ENCODE results near the gene CALHM3. TPM values are rescaled to one million over a fixed set of nuclear protein-coding genes. Genes with fewer than 3 reads are reported as not detected.

CALHM3 gene
- polyA plus RNA-seq, 1 donor from 2014 or later: not detected

DNA sequence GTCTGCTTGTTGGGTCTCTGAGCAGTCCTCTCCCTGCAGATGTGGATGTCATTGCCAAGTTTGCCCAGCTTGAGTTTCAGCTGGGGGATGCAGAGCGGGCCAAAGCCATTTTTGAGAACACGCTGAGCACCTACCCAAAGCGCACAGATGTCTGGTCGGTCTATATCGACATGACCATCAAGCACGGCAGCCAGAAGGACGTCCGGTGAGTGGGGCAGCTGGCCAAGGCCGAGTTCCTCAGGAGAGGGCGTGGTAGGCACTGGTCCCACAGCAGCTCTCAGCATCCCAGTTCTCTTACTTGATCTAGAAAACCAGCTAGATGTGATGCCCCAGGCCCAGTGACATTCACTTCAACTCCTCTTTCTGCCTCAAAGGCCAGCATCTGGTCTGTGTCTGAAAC lies 34.6 kb downstream of the CALHM3 start:
- H3K27ac ChIP-seq (ENCODE audit: low read length): no peak overlapping the region
- H3K36me3 ChIP-seq (ENCODE audit: insufficient read depth, low read length): peaks cover 7% of the 10 kb centered on the region
- no peak overlapping the region for H3K4me3 ChIP-seq (ENCODE audit: low read length)
- TF ChIP-seq, protein P1, sequence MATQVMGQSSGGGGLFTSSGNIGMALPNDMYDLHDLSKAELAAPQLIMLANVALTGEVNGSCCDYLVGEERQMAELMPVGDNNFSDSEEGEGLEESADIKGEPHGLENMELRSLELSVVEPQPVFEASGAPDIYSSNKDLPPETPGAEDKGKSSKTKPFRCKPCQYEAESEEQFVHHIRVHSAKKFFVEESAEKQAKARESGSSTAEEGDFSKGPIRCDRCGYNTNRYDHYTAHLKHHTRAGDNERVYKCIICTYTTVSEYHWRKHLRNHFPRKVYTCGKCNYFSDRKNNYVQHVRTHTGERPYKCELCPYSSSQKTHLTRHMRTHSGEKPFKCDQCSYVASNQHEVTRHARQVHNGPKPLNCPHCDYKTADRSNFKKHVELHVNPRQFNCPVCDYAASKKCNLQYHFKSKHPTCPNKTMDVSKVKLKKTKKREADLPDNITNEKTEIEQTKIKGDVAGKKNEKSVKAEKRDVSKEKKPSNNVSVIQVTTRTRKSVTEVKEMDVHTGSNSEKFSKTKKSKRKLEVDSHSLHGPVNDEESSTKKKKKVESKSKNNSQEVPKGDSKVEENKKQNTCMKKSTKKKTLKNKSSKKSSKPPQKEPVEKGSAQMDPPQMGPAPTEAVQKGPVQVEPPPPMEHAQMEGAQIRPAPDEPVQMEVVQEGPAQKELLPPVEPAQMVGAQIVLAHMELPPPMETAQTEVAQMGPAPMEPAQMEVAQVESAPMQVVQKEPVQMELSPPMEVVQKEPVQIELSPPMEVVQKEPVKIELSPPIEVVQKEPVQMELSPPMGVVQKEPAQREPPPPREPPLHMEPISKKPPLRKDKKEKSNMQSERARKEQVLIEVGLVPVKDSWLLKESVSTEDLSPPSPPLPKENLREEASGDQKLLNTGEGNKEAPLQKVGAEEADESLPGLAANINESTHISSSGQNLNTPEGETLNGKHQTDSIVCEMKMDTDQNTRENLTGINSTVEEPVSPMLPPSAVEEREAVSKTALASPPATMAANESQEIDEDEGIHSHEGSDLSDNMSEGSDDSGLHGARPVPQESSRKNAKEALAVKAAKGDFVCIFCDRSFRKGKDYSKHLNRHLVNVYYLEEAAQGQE (IDR thresholded peaks at IDR 0.05; ENCODE audit: borderline replicate concordance): no peak
- TF ChIP-seq EP300 (conservative IDR thresholded peaks at IDR 0.05; ENCODE audit: poor library complexity, severe bottlenecking) (no peak), MXI1 (conservative IDR thresholded peaks at IDR 0.05; ENCODE audit: poor library complexity, severe bottlenecking) (no peak), RAD21 (conservative IDR thresholded peaks at IDR 0.05) (no peak), EZH2 (IDR thresholded peaks at IDR 0.05; ENCODE audit: borderline replicate concordance, insufficient read depth, low read length, poor library complexity, severe bottlenecking) (no peak), SMC3 (conservative IDR thresholded peaks at IDR 0.05; ENCODE audit: poor library complexity) (no peak), TAF1 (IDR thresholded peaks at IDR 0.05; ENCODE audit: low read depth) (no peak), POLR2AphosphoS5 (IDR thresholded peaks at IDR 0.05) (no peak)
- TF ChIP-seq, protein P2, sequence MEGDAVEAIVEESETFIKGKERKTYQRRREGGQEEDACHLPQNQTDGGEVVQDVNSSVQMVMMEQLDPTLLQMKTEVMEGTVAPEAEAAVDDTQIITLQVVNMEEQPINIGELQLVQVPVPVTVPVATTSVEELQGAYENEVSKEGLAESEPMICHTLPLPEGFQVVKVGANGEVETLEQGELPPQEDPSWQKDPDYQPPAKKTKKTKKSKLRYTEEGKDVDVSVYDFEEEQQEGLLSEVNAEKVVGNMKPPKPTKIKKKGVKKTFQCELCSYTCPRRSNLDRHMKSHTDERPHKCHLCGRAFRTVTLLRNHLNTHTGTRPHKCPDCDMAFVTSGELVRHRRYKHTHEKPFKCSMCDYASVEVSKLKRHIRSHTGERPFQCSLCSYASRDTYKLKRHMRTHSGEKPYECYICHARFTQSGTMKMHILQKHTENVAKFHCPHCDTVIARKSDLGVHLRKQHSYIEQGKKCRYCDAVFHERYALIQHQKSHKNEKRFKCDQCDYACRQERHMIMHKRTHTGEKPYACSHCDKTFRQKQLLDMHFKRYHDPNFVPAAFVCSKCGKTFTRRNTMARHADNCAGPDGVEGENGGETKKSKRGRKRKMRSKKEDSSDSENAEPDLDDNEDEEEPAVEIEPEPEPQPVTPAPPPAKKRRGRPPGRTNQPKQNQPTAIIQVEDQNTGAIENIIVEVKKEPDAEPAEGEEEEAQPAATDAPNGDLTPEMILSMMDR (IDR thresholded peaks at IDR 0.05; ENCODE audit: poor library complexity, severe bottlenecking): no peak
- no peaks in the 10 kb centered on the region for H3K9me3 ChIP-seq (ENCODE audit: low read length)
- H4K20me1 ChIP-seq (ENCODE audit: insufficient read depth): no peaks in the 10 kb centered on the region
- H3K79me2 ChIP-seq (replicated peaks; ENCODE audit: insufficient read depth, low read length): no peaks in the 10 kb centered on the region
- no peaks in the 10 kb centered on the region for H3K9me2 ChIP-seq (ENCODE audit: insufficient read depth, low read length)
- H3K27me3 ChIP-seq (ENCODE audit: insufficient read depth, low read depth, low read length): no peaks in the 10 kb centered on the region
- H3K4me2 ChIP-seq (ENCODE audit: low read length): no peak overlapping the region
- H3F3A ChIP-seq (ENCODE audit: insufficient read depth, low read length, poor library complexity, severe bottlenecking): no peaks in the 10 kb centered on the region
- H2AFZ ChIP-seq (ENCODE audit: low read depth, low read length): no peak overlapping the region
- H3K9ac ChIP-seq (ENCODE audit: low read length): no peak overlapping the region

DNA sequence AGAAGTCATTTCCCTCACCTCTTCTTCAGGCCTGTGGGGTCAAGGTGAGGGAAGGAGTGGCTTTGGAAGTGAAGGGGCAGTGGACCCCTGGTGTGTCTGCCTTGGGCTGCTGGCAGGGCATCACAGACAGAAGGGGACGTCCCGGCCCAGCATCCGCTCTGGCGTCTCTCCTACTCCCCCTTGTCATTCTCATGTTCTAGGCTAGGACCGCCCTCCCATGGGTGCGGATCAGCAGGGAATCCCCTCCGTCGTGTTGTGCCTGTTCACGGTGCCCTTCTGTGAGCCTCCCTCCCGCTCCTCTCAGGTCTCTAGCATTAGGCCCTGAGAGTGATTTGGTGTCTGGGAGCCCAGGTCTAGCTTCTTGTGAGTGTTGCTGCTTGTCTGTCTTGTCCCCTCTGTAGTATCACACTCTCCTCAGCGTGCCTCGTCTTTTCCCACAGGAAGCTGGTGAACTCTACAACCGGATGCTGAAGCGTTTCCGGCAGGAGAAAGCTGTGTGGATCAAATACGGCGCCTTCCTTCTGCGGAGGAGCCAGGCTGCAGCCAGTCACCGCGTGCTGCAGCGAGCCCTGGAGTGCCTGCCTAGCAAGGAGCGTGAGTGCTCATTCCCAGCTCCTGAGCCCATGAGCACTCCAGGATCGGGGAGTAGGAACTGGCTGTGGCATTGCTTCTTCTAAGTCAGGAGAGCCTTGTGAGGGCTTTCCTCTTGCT lies 35.4 kb downstream of the CALHM3 start:
- Histone ChIP-seq H3F3A (ENCODE audit: insufficient read depth, low read length, poor library complexity, severe bottlenecking) (no peaks in the 10 kb centered on the region), H3K27me3 (ENCODE audit: insufficient read depth, low read depth, low read length) (no peaks in the 10 kb centered on the region), H3K4me3 (ENCODE audit: low read length) (no peak overlapping the region), H3K27ac (ENCODE audit: low read length) (no peak overlapping the region), H3K4me2 (ENCODE audit: low read length) (no peak overlapping the region), H4K20me1 (ENCODE audit: insufficient read depth) (no peaks in the 10 kb centered on the region), H3K79me2 (replicated peaks; ENCODE audit: insufficient read depth, low read length) (no peaks in the 10 kb centered on the region), H3K9ac (ENCODE audit: low read length) (no peak overlapping the region), H2AFZ (ENCODE audit: low read depth, low read length) (no peak overlapping the region), H3K36me3 (ENCODE audit: insufficient read depth, low read length) (peaks cover 7% of the 10 kb centered on the region), H3K9me3 (ENCODE audit: low read length) (no peaks in the 10 kb centered on the region), H3K9me2 (ENCODE audit: insufficient read depth, low read length) (no peaks in the 10 kb centered on the region)
- TF ChIP-seq POLR2AphosphoS5 (IDR thresholded peaks at IDR 0.05): no peak
- TF ChIP-seq MXI1 (conservative IDR thresholded peaks at IDR 0.05; ENCODE audit: poor library complexity, severe bottlenecking): no peak
- TF ChIP-seq, protein P1 (IDR thresholded peaks at IDR 0.05; ENCODE audit: borderline replicate concordance): no peak
- TF ChIP-seq RAD21 (conservative IDR thresholded peaks at IDR 0.05): no peak
- TF ChIP-seq EP300 (conservative IDR thresholded peaks at IDR 0.05; ENCODE audit: poor library complexity, severe bottlenecking): no peak
- no peak for TF ChIP-seq EZH2 (IDR thresholded peaks at IDR 0.05; ENCODE audit: borderline replicate concordance, insufficient read depth, low read length, poor library complexity, severe bottlenecking)
- TF ChIP-seq TAF1 (IDR thresholded peaks at IDR 0.05; ENCODE audit: low read depth): no peak
- no peak for TF ChIP-seq SMC3 (conservative IDR thresholded peaks at IDR 0.05; ENCODE audit: poor library complexity)
- TF ChIP-seq, protein P2 (IDR thresholded peaks at IDR 0.05; ENCODE audit: poor library complexity, severe bottlenecking): no peak
